GM12892 (cell line): Measurements from ENCODE around the gene NR1H4.

Experiments used
- DNase-seq: peaks from one replicate; pipeline ENCODE4 v3.0.0; 2011; ENCODE audit not compliant: insufficient read length
- FAIRE-seq: peaks from 2 replicates; lab custom pipeline; 2011; peaks lifted over from hg19 to GRCh38; lab: Jason Lieb, UNC
- POLR2A ChIP-seq: IDR thresholded peaks from 2 replicates; pipeline ENCODE4 v1.6.1; 2011; ENCODE audit warnings: low read depth, low read length, control low read depth
- POLR2AphosphoS5 ChIP-seq: IDR thresholded peaks from 2 replicates; pipeline ENCODE4 v1.6.1; 2011; ENCODE audit warnings: low read depth, low read length, control low read depth
- TAF1 ChIP-seq: IDR thresholded peaks from 2 replicates; pipeline ENCODE4 v1.6.1; 2011; ENCODE audit warnings: low read depth, mild to moderate bottlenecking, control low read depth, low read length, borderline replicate concordance

NR1H4 gene

DNA sequence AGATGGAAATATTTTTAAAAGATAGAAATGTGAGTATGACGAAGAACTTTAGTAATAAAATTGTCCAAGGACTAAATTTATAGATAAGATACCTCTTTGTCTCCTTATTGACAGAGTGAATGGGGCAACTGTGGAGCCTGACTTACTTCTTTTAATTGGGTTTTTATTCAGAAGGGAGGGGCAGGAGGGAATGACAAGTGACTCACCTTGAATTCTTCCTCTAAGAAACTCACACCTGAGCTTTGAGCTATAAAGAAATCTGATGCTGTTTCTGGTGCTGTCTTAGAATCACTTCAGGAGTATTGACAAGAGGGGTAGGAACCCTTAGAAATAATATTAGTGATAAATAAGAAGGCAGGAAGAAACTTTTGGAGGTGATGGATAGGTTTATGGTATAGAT is 951 bp downstream of the NR1H4 start:
- FAIRE-seq, result no peak
- TF ChIP-seq TAF1 (no peak), POLR2AphosphoS5 (no peak), POLR2A (no peak)
- no peak for DNase-seq

DNA sequence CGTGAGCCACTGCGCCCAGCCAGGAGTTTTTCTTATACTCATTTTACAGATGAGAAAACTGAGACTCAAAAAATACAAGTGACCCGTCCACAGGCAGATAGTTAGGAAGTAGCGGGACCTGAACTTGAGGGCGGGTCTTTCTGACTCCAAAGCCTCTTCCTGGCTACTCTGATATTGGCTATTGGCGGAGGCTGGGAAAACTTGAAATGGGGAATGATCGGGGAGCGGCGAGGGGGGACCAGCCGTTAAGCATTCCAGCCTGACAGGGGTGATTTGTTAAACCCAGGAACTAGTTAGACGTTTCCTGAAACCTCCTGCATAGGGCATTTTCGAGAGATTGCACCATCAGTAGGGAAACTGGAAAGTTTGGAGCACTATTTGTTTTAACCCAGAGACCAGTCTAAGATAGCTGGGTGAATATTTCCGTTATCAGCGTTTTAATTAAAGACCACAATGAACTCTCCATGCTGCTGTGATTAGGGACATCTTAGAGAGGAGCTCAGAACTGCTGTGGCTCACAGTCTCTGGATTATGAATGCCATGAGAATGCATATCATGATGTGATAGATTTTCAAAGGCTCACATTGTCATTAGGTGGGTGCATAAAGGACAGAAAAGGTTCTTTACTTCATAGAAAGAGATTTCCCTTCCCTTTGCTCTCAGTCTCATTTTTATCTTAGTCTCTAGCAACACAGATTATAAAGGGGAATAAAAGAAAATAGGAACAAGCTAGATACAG is 2.5 kb downstream of the NR1H4 start:
- DNase-seq, result no peak
- no peak for TF ChIP-seq TAF1
- no peak for TF ChIP-seq POLR2A
- TF ChIP-seq POLR2AphosphoS5, result no peak
- no peak for FAIRE-seq

DNA sequence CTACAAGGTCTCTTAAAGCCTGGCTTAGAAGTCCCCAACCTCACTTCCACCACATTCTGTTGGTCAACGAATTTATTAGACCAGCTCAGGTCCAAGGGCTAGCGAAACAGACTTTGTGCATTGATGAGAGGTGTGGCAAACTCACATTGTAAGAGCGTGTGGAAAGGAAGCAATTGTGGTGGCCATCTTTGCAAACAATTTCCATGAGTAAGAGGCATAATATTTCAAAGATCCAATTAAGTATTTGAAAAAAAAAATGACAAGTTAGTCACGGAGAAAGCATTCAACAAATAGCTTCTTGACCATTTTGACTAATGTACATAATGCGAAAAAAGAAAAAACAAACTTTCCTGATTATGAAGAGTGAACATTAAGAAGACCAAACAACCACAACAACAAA is 7.4 kb downstream of the NR1H4 start:
- no peak for DNase-seq

DNA sequence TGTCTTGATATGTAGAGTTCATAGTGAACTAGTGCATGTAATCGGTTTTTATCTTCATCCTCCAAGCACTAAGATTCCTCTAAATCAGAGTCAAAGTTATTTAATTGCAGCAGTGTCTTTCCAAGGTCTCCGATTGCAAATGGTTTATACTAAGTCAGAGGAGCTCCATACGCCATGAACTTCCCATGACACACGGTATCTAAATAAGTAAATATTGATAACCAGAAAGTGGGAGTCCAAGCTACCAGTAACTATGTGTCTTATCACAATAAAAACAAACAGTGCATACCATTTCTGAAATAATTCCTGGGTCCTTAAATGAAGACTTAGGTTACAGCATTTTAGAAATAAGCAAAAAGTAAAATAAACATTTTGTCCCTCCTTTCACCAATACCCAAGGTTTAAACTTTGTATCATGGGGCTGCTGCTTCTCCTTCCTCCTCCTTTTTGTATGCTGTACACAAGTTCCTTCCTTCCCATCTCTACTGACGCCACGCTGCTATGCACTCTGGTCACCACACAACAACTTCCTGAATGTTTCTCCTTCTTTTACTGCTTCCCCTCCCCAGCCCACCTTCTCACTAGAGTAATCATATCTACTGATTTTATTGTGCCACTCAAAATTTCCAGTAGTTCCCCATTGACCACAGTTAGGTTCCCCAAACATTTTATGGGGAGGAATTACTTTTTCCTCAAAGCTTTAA is 10.7 kb downstream of the NR1H4 start:
- no peak for TF ChIP-seq POLR2AphosphoS5
- TF ChIP-seq TAF1, result no peak
- no peak for TF ChIP-seq POLR2A
- FAIRE-seq (no peak), DNase-seq (no peak)

More for the DNA sequence above, 7.4 kb downstream of the NR1H4 start:
- no peak for TF ChIP-seq POLR2A
- TF ChIP-seq POLR2AphosphoS5, result no peak
- no peak for TF ChIP-seq TAF1
- no peak for FAIRE-seq

DNA sequence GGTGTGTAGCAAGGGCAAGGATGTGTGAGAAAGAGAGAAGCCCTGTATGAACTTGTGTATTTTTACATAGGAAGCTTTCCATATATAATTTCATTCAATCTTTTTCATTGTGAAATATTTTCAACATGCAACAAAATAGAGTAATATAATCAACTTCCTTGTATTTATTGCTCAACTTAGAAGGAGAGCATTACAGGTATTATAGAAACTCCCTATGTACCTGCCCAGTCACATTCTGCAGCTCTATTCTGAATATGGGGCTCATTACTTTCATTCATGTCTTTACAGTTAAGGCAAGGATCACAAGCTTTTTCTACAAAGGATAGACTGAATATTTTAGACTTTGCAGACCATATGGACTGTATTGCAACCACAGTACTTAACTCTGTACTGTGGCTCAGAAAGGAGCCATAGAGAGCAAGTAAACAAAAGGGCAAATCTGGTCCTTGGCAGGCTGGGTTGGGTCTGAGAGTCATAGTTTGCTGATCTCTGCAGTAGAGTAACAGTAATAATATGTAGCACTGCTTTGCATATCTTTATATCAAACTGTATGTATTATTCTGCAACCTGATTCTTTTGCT is 11.3 kb downstream of the NR1H4 start:
- TF ChIP-seq TAF1, result no peak
- no peak for TF ChIP-seq POLR2A
- TF ChIP-seq POLR2AphosphoS5, result no peak
- DNase-seq (no peak), FAIRE-seq (no peak)

DNA sequence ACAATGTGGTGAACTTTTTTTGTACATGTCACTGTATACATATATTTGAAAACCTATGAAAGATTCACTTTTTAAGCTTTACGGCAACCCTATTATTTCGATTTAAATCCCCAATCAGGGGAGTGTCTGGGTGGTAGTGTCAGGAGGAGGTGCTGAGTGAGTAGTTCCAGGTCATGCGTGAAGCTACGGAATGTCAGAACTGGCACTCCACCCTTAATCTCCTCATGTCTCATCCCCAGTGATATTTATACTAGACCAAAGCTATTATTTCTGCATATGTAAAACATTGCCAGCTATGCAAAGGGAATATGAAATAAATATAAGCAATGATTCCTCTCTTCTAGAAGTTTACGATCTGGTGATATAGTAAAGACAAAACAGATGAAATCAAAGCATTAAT is 12.3 kb downstream of the NR1H4 start:
- DNase-seq, result no peak
- FAIRE-seq, result no peak

DNA sequence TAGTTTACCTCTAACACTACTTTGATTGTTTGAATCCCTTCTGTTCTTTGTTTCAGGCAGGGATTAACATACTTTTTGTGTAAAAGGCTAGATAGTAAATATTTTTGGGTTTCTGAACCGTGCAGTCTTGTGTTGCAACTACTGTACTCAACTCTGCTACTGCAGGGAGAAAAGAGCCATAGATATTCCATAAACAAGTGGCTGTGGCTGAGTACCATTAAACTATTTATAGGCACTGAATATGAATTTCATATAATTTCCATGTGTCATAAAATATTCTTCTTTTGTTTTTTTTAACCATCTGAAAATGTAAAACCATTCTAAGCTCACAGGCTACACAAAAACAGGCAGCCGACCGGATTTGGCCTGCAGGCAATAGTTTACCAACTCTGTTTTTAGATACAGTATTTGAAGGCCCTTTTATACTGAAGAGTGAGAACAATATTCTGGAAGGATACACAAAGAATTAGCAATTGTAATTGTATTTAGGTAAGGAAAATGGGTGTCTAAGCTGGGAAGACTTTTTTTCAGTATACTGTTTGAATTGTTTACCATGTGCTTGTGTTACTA is 15.7 kb downstream of the NR1H4 start:
- no peak for TF ChIP-seq TAF1
- TF ChIP-seq POLR2AphosphoS5, result no peak
- no peak for TF ChIP-seq POLR2A
- FAIRE-seq (no peak), DNase-seq (no peak)

More for the DNA sequence above, 12.3 kb downstream of the NR1H4 start:
- TF ChIP-seq TAF1 (no peak), POLR2A (no peak), POLR2AphosphoS5 (no peak)

DNA sequence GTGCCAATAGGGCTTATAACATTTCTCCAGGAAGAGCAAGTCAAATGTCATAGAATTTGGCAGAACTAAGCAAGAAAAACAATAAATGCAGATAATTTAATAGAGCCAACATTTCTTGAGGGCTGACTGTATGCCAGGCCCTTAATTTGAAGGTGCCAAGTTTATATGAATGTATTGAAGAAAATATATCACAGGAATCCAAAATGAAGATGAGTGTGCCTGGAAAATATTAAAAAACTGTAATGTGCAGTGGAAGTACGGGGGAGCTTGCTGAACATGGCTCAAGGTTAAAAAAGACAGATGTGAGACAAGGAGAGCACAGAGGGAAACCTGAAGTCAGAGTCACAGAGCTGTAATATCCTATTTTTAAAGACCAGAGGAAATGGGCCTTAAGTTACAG is 16.4 kb downstream of the NR1H4 start:
- DNase-seq (no peak), FAIRE-seq (no peak)
- TF ChIP-seq POLR2A, result no peak
- no peak for TF ChIP-seq POLR2AphosphoS5
- TF ChIP-seq TAF1, result no peak

DNA sequence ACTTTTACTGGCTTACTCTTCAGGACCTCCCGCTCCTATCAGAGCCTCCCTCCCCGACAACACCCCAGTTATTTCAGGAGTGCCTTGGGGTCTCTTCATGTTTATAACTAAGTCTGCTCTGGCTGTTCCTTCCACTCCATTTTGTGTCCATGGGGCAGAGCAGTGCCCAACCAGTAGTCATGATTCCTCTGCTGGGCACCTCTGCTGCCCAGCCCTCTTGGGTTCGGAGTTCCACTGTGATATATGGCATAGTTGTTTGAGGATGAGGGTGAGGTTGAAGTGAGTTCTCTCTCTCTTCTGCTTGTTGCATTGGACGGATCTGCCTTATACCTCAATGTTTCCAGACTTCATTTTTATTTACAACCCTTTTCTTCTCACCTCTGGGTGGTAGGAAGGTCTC is 17.4 kb downstream of the NR1H4 start:
- no peak for FAIRE-seq
- TF ChIP-seq TAF1 (no peak), POLR2AphosphoS5 (no peak), POLR2A (no peak)
- DNase-seq, result no peak

DNA sequence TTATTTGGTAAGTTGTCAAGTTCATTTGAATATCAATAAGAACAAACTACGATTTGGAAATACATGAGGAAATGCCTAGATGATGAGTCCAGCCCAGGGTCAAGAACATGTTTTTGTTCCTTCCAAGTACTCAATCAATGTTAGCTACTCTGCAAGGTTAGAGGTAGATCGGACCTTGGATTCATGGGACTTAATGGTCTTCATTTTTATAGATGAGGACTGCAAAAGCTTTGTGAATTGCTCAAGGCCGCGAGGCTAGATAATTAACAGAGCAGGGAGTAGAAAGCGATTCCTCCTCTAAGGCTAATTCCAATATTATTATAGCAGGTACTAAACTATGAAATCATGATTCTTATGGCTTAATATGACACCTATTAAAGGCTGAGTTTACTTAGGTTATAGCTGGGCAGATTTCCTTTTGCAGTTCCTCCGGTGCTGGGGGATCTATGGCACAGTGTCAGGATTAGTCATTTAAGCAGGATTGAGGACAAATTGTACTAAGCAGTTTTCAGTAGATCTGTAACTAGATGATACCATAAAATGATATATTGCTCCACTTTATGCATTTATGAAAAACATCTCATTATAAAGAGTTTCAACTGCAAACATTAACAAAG is 19.8 kb downstream of the NR1H4 start:
- FAIRE-seq, result no peak
- DNase-seq, result no peak
- TF ChIP-seq TAF1 (no peak), POLR2A (no peak), POLR2AphosphoS5 (no peak)

DNA sequence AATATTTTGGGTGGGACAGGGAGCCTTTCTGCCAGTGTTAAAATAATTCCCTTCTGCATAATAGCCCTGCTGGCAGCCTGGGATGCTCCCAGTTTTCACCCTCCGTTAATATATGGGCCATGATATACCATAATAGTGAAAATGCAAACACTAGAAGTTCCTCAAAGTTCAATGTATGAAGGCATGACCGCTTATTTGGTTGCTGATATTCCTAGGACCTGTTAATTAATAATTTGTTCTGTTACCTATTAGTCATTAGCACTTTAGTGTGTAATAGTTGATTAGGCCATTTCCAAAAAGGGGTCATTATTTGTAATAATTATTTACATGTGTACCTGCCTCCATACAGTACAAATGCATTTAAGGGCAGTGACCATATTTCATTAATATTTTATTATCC is 20.4 kb downstream of the NR1H4 start:
- DNase-seq, result no peak
- no peak for FAIRE-seq
- TF ChIP-seq TAF1 (no peak), POLR2AphosphoS5 (no peak), POLR2A (no peak)
